ENCODE data around the gene SOX12.
"Not testable (repeated sequence)": the region's sequence is repeated elsewhere in the genome, so short reads cannot be mapped to it uniquely, and the experiment has no call there.

Gene SOX12

DNA sequence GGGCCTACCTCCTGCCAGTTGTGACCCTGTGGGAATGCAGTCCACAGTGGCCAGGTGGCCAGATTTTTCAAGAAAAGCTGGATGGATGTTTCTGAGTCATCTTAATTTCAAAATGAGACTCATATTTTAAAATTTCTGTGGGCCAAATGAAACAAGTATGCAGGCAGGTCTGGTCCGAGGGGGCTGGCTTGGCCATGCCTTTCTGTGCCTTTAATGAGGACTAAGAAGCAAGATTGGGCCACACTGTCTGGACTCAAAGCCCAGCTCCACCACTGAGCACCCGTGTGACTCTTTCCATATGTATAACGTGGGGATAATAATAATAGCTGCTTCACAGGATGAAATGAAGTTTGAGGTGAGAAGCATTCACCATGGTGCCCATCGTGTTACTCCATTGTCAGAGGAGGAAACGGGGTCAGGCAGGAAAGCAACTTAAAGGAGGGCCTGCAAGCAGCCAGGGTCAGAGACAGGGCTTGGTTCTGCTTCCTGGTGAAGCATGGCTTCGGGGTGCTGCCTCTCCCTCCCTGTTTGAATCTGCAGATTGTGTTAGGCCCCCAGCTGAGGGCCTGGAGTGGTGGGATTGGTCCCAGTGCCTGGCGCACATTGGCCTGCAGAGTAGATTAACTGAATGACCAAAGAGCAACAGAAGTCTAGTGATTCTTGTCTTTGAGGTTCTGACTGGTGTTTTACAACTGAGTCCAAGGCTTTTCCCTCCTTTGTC lies 3.8 kb downstream of the SOX12 start:
- DNase-seq (ENCODE audit: low spot score) = no peak

- no peak for DNase-seq (ENCODE audit: low spot score)
Observed at GRCh38 chr20:329851-330232, 4.5 kb downstream of the SOX12 start.

GRCh38 chr20:330233-331149 lies 5.1 kb downstream of the SOX12 start:
- DNase-seq (ENCODE audit: low spot score) = peak; percentile 78

DNA sequence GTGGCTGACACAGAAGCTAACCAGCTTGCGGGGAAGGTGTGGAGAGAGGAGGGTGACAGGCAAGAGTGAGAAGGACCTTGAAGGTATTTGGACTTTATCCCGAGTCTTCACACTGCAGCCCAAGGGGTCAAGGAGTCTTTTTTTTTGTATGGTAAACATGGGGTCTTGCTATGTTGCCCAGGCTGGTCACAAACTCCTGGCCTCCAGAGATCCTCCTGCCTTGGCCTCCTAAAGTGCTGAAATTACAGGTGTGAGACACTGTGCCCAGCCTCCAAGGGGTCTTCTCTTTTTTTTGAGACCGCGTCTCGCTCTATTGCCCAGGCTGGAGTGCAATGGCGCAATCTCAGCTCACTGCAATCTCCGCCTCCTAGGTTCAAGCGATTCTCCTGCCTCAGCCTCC lies 9.2 kb downstream of the SOX12 start:
- DNase-seq (ENCODE audit: low spot score) = no peak

DNA sequence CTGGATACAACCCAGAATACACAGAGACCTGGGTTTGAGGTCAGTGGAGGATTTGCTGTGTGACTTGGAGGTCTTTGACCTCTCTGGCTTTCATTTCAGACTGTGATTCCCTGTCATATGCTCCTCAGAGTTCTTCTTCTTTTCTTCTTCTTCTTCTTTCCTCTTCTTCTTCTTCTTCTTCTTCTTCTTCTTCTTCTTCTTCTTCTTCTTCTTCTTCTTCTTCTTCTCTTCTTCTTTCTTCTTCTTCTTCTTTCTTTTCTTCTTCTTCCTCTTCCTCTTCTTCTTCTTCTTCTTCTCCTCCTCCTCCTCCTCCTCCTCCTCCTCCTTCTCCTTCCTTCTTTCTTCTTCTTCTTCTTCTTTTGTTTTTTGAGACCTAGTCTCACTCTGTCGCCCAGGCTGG lies 10.7 kb downstream of the SOX12 start:
- DNase-seq (ENCODE audit: low spot score) = not testable (repeated sequence)

DNA sequence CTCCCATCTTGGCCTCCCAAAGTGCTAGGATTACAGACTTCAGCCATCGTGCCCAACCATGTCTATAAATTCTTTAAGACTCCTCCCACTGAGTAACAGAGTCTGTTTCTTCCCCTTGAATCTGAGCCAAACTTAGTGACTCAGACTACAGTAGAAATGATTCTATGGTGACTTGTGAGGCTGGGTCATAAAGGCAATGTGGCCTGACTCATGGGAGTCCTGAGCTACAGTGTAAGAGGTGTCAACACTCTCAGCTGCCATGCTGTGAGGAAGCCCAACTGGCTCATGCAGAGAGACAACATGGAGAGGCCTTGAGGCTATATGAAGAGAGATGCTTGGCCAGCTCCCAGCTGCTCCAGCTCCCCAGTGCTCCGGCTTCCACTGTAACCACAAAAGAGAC lies 16.3 kb downstream of the SOX12 start:
- no peak for DNase-seq (ENCODE audit: low spot score)

- DNase-seq (ENCODE audit: low spot score) = no peak
Observed at GRCh38 chr20:343107-343506, 17.8 kb downstream of the SOX12 start.

DNA sequence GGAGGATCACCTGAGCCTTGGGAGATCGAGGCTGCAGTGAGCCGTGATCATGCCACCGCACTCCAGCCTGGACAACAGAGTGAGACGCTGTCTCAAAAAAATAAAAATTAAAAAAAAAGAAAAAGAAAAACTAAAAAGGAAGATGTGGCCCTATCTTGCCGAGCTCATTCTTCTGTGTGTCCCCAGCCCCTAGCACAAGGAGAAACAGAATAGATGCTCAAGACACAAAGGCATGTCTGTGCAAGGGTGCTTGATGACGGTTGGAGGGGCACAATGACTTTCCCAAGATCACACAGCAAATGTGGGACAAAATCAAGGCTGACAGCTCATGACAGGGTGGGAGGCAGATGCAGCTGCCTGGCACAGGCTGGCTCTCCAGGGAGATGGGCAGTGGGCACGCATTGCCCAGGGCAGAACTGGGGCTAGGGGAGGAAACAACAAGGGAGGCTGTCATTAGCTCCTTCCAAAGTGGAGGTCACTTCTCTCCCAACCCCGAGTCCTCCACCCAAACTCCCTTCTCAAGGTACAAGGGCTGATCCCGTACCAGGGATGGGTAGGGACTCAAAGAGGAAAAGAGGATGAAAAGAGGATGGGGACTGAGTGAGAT lies 20.8 kb downstream of the SOX12 start:
- no peak for DNase-seq (ENCODE audit: low spot score)

GRCh38 chr20:346640-347316 lies 21.4 kb downstream of the SOX12 start, which contains the start of gene NRSN2:
NRSN2 (plus strand) TSS chr20:347111; CDS start chr20:349644, 2,533 bp downstream.
- peak; percentile 77 for DNase-seq (ENCODE audit: low spot score)

GRCh38 chr20:347317-347639 lies 21.9 kb downstream of the SOX12 start:
- no peak for DNase-seq (ENCODE audit: low spot score)

GRCh38 chr20:347640-348484 lies 22.5 kb downstream of the SOX12 start:
- DNase-seq (ENCODE audit: low spot score) = peak; percentile 83

DNA sequence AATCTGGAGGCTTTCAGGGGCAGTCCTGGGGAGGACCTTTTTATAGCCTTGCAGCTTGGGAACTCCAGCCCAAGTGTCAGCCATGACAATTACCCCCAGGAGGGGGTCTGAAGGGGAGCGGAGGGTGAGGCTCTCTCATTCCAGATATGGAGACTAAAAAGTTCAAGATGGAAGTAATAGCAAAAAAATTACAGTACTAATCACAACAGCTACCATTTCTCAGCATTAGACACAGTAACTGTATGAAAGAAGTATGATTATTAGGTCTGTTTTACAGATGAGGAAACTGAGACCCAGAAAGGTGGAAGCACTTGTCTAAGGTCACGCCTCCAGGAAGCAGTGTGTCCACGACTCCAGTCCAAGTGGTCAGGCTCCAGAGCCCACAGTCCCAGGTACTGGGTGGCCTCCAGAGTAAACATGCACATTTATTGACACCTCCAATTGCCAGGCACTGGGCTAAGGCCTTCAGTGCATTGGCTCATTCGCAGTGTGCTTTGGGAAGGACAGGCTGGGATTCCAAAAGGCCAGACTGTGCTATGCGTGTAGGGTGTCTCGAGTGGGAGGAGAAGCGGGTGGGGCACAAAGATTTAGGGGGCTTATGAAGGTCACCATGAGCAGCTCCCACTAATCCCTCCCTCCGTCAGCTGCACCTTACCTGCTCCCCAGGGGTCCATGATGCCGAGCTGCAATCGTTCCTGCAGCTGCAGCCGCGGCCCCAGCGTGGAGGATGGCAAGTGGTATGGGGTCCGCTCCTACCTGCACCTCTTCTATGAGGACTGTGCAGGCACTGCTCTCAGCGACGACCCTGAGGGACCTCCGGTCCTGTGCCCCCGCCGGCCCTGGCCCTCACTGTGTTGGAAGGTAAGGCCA lies 23.9 kb downstream of the SOX12 start:
- DNase-seq (ENCODE audit: low spot score) = no peak

GRCh38 chr20:353166-353565 lies 27.8 kb downstream of the SOX12 start:
- no peak for DNase-seq (ENCODE audit: low spot score)

GRCh38 chr20:354298-354977 lies 29.1 kb downstream of the SOX12 start:
- peak; percentile 90 for DNase-seq (ENCODE audit: low spot score)

GRCh38 chr20:356154-356553 lies 30.8 kb downstream of the SOX12 start:
- not testable (repeated sequence) for DNase-seq (ENCODE audit: low spot score)

DNA sequence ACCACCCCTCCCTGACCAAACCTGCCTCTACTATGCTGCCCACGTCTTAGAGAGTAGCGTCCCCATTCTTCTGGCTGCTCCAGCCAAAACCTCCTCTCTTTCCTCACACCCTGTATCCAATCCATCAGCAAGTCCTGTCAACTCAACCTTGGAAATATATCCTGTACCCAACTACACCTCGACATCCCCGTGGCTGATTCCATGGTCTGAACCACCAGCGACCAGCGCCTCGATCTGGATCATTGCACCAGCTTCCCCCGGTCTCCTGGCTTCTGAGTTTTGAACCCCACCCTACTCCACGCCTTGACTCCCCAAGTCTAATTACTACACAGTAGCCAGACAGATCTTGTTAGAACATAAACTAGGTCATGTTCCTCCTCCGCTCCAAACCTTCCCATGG lies 31.4 kb downstream of the SOX12 start:
- DNase-seq (ENCODE audit: low spot score) = no peak

- no peak for DNase-seq (ENCODE audit: low spot score)
Observed at GRCh38 chr20:358891-359555, 33.7 kb downstream of the SOX12 start.

DNA sequence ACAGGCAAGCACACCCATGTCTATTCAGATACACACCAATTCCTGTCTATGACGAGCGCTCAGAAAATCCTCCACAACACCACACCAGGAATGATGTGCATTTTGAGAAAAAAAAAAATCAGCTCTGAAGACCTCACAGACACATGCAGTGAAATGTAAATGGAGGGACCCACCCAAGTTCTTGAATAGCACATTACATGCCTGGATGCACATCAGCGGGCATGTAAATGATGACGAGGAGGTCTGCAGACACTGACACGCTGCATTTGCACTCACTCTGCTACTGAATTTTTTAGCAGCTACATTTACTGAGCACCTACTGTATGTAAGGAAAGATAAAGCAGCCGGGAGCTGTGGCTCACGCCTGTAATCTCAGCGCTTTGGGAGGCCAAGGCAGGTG lies 36.2 kb downstream of the SOX12 start:
- peak; percentile 56 for DNase-seq (ENCODE audit: low spot score)
